HepG2 (cell line): ENCODE data around the gene ANKLE1. TPM values are rescaled to one million over a fixed set of nuclear protein-coding genes. Genes with fewer than 3 reads are reported as not detected.

ENCODE experiments used
- CREM ChIP-seq, 2 experiments: sonication (generic) in 1 of 2; formaldehyde crosslinking in 1 of 2; IDR thresholded peaks; 2 replicates each; pipeline versions ENCODE4 v1.4.0 to v1.6.1; 2016 to 2020; ENCODE audit warnings: antibody characterized with exemption in 1 of 2, mild to moderate bottlenecking in 1 of 2, missing genetic modification reagents in 1 of 2
- FIP1L1 ChIP-seq: fragments of 200-400 bp; formaldehyde crosslinking; IDR thresholded peaks from 2 replicates; pipeline ENCODE4 v1.6.1; 2018; ENCODE audit warnings: low read depth, mild to moderate bottlenecking, low read length, moderate library complexity, borderline replicate concordance; ENCODE audit not compliant: insufficient read depth
- MTA3 ChIP-seq: sonication (generic); formaldehyde crosslinking; IDR thresholded peaks from 2 replicates; pipeline ENCODE4 v1.4.0; 2020; ENCODE audit warnings: missing genetic modification reagents
- NAIF1 ChIP-seq: sonication (generic); formaldehyde crosslinking; IDR thresholded peaks from 2 replicates; pipeline ENCODE4 v1.5.0; 2020; ENCODE audit warnings: mild to moderate bottlenecking, missing genetic modification reagents, borderline replicate concordance
- PHF20 ChIP-seq: sonication (generic); formaldehyde crosslinking; IDR thresholded peaks from 2 replicates; pipeline ENCODE4 v1.5.0; 2020; ENCODE audit warnings: mild to moderate bottlenecking, missing genetic modification reagents
- RELA ChIP-seq: sonication (generic); formaldehyde crosslinking; IDR thresholded peaks from 2 replicates; pipeline ENCODE4 v1.4.0; 2020; ENCODE audit warnings: missing genetic modification reagents
- RORA ChIP-seq: sonication (generic); formaldehyde crosslinking; IDR thresholded peaks from 2 replicates; pipeline ENCODE4 v1.5.0; 2020; ENCODE audit warnings: mild to moderate bottlenecking, missing genetic modification reagents, moderate library complexity
- SALL1 ChIP-seq: sonication (generic); formaldehyde crosslinking; IDR thresholded peaks from 2 replicates; pipeline ENCODE4 v1.8.0; 2022; ENCODE audit warnings: mild to moderate bottlenecking, missing genetic modification reagents
- SIN3B ChIP-seq: fragments of 150-350 bp; IDR thresholded peaks from 2 replicates; pipeline ENCODE4 v1.6.1; 2014; ENCODE audit warnings: low read length
- STAT5B ChIP-seq: sonication (generic); formaldehyde crosslinking; IDR thresholded peaks from 2 replicates; pipeline ENCODE4 v1.4.0; 2020; ENCODE audit warnings: missing genetic modification reagents
- TBX2 ChIP-seq: sonication (generic); formaldehyde crosslinking; IDR thresholded peaks from 2 replicates; pipeline ENCODE4 v1.5.0; 2020; ENCODE audit warnings: missing genetic modification reagents, mild to moderate bottlenecking, borderline replicate concordance
- THAP9 ChIP-seq: sonication (generic); formaldehyde crosslinking; IDR thresholded peaks from 2 replicates; pipeline ENCODE4; 2020; ENCODE audit warnings: missing genetic modification reagents, mild to moderate bottlenecking, borderline replicate concordance
- ZBTB49 ChIP-seq: sonication (generic); formaldehyde crosslinking; IDR thresholded peaks from 2 replicates; pipeline ENCODE4 v1.4.0; 2020; ENCODE audit warnings: missing genetic modification reagents, borderline replicate concordance
- ZNF10 ChIP-seq: sonication (generic); formaldehyde crosslinking; IDR thresholded peaks from 2 replicates; pipeline ENCODE4 v1.4.0; 2020; ENCODE audit warnings: mild to moderate bottlenecking, low read depth, missing genetic modification reagents, borderline replicate concordance
- ZNF138 ChIP-seq: sonication (generic); formaldehyde crosslinking; IDR thresholded peaks from 2 replicates; pipeline ENCODE4 v1.5.0; 2020; ENCODE audit warnings: mild to moderate bottlenecking, low read depth, missing genetic modification reagents
- ZNF17 ChIP-seq: sonication (generic); formaldehyde crosslinking; IDR thresholded peaks from 2 replicates; pipeline ENCODE4 v1.5.0; 2020; ENCODE audit warnings: mild to moderate bottlenecking, missing genetic modification reagents
- ZNF441 ChIP-seq: sonication (generic); formaldehyde crosslinking; IDR thresholded peaks from 2 replicates; pipeline ENCODE4 v1.7.0; 2021; ENCODE audit warnings: missing genetic modification reagents, borderline replicate concordance
- ZNF749 ChIP-seq: sonication (generic); formaldehyde crosslinking; IDR thresholded peaks from 2 replicates; pipeline ENCODE4 v1.8.0; 2022; ENCODE audit warnings: mild to moderate bottlenecking, missing genetic modification reagents, moderate library complexity, borderline replicate concordance
- ZNF761 ChIP-seq: sonication (generic); formaldehyde crosslinking; conservative IDR thresholded peaks from 2 replicates; pipeline ENCODE4 v1.4.0; 2020; ENCODE audit warnings: mild to moderate bottlenecking, missing genetic modification reagents
- ZSCAN31 ChIP-seq: sonication (generic); formaldehyde crosslinking; IDR thresholded peaks from 2 replicates; pipeline ENCODE4 v1.5.0; 2020; ENCODE audit warnings: low read depth, mild to moderate bottlenecking, missing genetic modification reagents
- polyA plus RNA-seq, 8 experiments: library from polyadenylated mRNA; depleted of rRNA in 3 of 8; stranded (reverse) in 7 of 8; unstranded in 1 of 8; fragments of >200 nt; fragmentation: Illumina TruSeq in 4 of 8; extraction: Trizol in 4 of 8; gene quantifications; 2 replicates each; pipeline versions ENCODE4 v1.2.1 to v1.2.3, GENCODE V29; 2011 to 2016; ENCODE audit warnings: low read depth in 4 of 8, missing spikeins in 1 of 8, mixed read lengths in 1 of 8; ENCODE audit not compliant: insufficient read depth in 1 of 8
- total RNA-seq, 5 experiments: library from RNA; depleted of rRNA; stranded (reverse); fragments of >200 nt; fragmentation: Illumina TruSeq; extraction: Trizol; gene quantifications; 2 replicates each; pipeline ENCODE4 v1.2.3, GENCODE V29; 2016; ENCODE audit warnings: low read depth in 1 of 5
- TF ChIP-seq, protein P1 (sequence below): sonication (generic); formaldehyde crosslinking; IDR thresholded peaks from 2 replicates; pipeline ENCODE4 v1.4.0; 2020; ENCODE audit warnings: missing genetic modification reagents
- TF ChIP-seq, protein P2 (sequence below): conservative IDR thresholded peaks from 2 replicates; pipeline ENCODE4 v1.6.1; 2018; ENCODE audit warnings: missing genetic modification reagents

The ANKLE1 gene
- total and polyA plus RNA-seq, 2 of the 13 experiments (the other 11 are each of a cell fraction or from before 2014, with no cell fraction given) = 0.69 to 1.5 TPM

DNA sequence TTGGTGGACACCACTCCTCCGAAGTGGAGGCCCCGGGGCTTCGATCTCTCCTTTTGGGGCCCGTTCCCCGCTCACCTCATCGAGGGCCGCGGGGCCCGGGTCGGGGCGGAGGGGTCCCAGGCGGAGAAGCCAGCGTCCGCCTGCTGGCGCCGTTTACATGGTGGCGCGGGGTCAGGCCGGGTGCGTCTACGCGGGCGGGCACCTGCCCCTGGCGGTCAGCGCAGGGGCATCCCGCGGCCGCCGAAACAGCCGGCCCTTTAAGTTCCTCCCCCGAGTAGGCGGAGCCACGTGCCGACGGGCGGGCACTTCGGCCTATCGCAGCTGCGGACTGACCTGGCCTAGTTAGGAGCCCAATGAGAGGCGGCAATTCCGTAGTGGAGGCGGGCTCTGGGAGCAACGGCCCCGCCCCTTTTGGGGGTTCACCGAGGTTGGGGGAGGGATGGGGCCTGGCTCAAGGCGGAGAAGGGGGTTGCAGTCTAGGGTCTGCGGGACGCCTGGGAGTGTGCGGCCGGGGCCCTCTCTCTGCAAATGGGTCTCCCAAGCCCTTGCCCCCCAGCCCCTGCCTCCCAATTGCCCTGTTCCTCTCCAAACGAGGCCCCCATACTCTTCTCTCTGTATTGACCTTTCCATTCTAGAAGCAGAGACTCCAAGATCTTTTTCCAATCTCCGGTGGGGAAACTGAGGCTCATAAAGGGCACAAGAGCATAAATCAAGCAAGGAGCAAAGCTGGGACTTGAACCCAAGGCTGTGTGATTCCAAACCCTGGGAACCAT is 21.7 kb downstream of the ANKLE1 start, which contains the start of gene ABHD8 (continued):
- TF ChIP-seq FIP1L1 = no peak
- TF ChIP-seq RORA (CRISPR knock-in tag) = no peak
- no peak for TF ChIP-seq THAP9 (CRISPR knock-in tag)
- TF ChIP-seq MTA3 (CRISPR knock-in tag) = no peak
- 0 out of 2 replicates have a peak, but pooled peaks have one; percentile 43 for TF ChIP-seq ZNF138 (CRISPR knock-in tag)
- no peak for TF ChIP-seq NAIF1 (CRISPR knock-in tag)
- TF ChIP-seq TBX2 = peak; percentile 68
- no peak for TF ChIP-seq RELA
- no peak for TF ChIP-seq ZNF17 (CRISPR knock-in tag)
- no peak for TF ChIP-seq ZNF10
- no peak for TF ChIP-seq SIN3B
- no peak for TF ChIP-seq ZNF761 (CRISPR knock-in tag)
- TF ChIP-seq STAT5B = no peak
- TF ChIP-seq PHF20 = no peak
- TF ChIP-seq SALL1 (CRISPR knock-in tag) = peak; percentile 58; the same call in 1 of the 2 replicates
- TF ChIP-seq CREM (IDR thresholded peaks at IDR 0.05) = peak; percentile 29
- no peak for TF ChIP-seq CREM (CRISPR knock-in tag; IDR thresholded peaks at IDR 0.05)
- TF ChIP-seq ZSCAN31 (CRISPR knock-in tag) = peak; percentile 38; the same call in 1 of the 2 replicates
- no peak for TF ChIP-seq ZNF441 (CRISPR knock-in tag)
- no peak for TF ChIP-seq ZBTB49 (CRISPR knock-in tag)
- TF ChIP-seq, protein P1, sequence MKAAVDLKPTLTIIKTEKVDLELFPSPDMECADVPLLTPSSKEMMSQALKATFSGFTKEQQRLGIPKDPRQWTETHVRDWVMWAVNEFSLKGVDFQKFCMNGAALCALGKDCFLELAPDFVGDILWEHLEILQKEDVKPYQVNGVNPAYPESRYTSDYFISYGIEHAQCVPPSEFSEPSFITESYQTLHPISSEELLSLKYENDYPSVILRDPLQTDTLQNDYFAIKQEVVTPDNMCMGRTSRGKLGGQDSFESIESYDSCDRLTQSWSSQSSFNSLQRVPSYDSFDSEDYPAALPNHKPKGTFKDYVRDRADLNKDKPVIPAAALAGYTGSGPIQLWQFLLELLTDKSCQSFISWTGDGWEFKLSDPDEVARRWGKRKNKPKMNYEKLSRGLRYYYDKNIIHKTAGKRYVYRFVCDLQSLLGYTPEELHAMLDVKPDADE = no peak
- TF ChIP-seq, protein P2, sequence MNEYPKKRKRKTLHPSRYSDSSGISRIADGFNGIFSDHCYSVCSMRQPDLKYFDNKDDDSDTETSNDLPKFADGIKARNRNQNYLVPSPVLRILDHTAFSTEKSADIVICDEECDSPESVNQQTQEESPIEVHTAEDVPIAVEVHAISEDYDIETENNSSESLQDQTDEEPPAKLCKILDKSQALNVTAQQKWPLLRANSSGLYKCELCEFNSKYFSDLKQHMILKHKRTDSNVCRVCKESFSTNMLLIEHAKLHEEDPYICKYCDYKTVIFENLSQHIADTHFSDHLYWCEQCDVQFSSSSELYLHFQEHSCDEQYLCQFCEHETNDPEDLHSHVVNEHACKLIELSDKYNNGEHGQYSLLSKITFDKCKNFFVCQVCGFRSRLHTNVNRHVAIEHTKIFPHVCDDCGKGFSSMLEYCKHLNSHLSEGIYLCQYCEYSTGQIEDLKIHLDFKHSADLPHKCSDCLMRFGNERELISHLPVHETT (CRISPR knock-in tag) = no peak
- TF ChIP-seq ZNF749 (CRISPR knock-in tag) = no peak
